SKM-1 treated with dmso at 0.1 percent for 144 hours (cell line): Measurements from ENCODE around the gene USP4.

Source experiments
- DNase-seq: peaks from one replicate; lab custom pipeline; 2025; ENCODE audit not compliant: unreplicated experiment; lab: John Stamatoyannopoulos, UW

Gene USP4

GRCh38 chr3:49296781-49297411, 43.0 kb downstream of the USP4 start:
- DNase-seq, result no peak

DNA sequence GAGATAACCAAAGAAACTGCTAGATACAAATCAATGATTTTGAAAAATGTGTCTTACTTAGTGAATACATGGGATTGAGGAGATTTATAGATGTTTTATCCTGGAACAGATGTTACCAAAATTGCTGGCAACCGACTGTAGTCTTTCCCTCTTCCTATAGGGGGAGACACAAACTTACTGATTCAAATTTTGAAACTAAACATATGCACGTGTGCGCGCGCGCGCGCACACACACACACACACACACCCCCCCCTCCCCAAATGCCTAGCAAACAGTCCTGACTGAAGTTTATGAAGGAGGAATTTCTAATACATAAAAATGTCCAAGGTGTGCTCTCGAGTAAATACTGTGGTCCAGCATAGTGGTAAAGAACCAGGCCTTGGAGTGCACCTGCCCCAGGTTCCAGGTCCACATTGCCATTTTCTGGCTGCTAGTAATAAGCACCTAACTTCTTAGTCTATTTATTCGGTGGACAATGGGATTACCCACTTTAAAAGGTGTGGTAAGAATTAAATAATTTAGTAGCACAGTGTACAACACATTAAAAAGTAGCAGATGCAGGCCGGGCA, 44.3 kb downstream of the USP4 start:
- peak; percentile 29 for DNase-seq

- DNase-seq, result no peak
Observed at GRCh38 chr3:49294343-49294742, 45.5 kb downstream of the USP4 start.

DNA sequence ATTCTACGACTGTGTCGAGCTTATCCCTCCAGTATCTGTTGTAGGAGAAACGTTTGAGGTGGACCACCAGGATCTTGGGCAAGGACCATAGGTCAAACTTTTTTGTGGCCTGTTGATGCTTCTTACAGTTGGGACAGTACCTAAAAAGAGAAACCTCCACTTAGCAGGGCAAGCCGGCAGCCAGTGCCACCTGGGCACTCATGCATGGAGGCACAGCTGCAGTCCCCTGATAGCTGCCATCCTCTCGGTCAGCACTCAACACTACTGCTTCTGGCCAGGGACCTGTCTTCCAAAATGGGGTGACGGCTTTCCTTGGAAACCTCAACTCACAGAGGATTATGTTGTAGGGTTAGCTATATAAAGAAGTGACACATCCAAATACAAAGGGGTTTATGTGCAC, 55.9 kb downstream of the USP4 start:
- no peak for DNase-seq

GRCh38 chr3:49279376-49279775, 60.5 kb downstream of the USP4 start:
- DNase-seq, result no peak

- DNase-seq, result no peak
Observed at GRCh38 chr3:49278548-49278947, 61.3 kb downstream of the USP4 start.

- no peak for DNase-seq
Observed at GRCh38 chr3:49277383-49277775, 62.5 kb downstream of the USP4 start.

GRCh38 chr3:49276475-49277382, 63.1 kb downstream of the USP4 start, which contains the start of gene C3orf62:
Gene C3orf62 (minus strand): TSS chr3:49277232. CDS start chr3:49276872, 360 bp downstream.
- no peak for DNase-seq

DNA sequence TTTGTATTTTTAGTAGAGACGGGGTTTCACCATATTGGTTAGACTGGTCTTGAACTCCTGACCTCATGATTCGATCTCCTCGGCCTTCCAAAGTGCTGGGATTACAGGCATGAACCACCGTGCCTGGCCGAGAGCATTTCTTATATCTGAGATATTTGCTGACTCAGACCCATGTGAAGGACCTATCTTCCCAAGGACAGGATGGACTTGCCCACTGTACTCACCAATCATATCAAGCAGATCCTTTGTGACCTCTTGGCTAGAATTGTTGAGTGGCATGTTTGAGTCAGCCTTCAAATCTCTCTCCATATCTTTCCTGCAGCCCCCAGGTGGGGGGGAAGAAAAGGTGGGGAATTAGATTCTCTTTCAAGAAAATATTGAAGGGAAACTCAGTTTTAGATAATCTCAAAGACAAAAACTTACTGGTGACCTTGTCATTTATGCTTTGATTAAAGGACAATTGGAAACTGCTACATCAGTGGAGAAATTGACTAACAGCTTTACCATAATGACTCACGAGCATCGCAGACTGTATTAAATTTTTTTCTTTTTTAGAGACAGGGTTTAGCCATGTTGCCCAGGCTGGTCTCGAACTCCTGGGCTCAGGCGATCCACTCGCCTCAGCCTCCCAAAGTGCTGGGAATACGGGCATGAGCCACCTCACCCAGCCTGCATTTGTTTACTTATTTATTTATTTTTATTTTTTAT, 65.9 kb downstream of the USP4 start:
- no peak for DNase-seq

GRCh38 chr3:49271047-49271446, 68.8 kb downstream of the USP4 start:
- DNase-seq, result no peak

GRCh38 chr3:49270156-49270500, 69.7 kb downstream of the USP4 start:
- no peak for DNase-seq

DNA sequence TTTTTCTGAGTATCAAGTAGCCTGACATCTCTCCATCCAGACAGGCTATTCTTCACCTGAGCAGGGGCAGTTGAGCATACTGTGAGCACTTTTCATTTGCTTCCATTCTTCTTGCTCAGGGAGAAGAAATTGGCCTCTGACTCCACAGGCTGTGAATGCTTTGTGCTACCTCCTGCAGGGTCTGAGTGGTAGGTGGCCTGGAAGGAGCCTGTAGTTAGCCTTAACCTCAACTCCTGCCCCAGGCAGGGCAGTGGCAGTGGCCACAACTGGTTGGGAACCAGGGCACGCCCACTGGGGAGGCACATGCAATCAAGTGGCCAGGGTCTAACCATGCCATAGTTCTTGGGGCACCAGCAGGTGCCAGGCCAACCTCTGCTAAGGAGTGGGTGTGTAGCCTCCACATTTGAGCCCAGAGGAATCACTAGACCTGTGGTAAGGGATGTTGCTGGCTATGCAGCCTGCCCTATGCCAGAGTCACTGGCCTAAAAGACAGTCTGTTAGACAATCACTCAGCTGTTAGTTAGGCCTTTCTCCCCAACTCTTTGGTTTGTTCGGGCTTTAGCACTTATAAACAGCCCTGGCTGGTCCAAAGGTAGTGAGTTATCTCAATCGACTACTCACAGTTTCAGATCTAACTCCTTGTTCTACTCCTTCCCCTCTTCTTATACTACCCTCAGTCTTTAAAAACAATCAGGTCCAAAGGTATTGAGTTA, 70.3 kb downstream of the USP4 start:
- DNase-seq, result no peak

- no peak for DNase-seq
Observed at GRCh38 chr3:49266410-49267095, 73.3 kb downstream of the USP4 start.

GRCh38 chr3:49265661-49266386, 74.0 kb downstream of the USP4 start:
- no peak for DNase-seq

- DNase-seq, result no peak
Observed at GRCh38 chr3:49263159-49263889, 76.5 kb downstream of the USP4 start.

DNA sequence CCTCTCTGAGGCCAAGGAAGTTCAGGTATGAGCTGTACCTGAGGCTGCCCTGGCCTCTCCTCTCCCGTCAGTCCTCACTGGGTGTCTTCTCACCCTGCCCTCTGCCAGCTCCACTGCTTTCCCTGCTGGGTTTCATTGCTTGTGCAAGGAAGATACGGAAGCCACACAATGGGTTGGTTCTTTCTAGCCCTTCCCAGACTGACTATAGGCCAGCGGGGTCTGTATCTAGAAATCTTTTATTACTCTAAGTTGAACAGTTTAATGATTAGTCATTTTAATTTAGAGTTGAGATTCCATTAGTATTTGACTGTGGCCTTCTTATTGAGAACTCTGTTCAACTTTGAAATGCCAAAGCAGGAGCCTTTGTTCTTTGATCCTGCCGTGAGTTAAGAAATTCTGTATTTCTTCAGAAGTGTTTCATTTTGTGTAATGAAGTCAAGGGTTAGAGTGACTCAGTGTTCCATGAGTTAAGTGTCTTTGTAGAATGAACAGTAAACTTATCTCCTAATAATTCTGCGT, 79.0 kb downstream of the USP4 start:
- no peak for DNase-seq

- no peak for DNase-seq
Observed at GRCh38 chr3:49257187-49257586, 82.7 kb downstream of the USP4 start.

- no peak for DNase-seq
Observed at GRCh38 chr3:49255718-49256511, 83.9 kb downstream of the USP4 start.
